Measurements from ENCODE around the gene PCNX4.

DNA sequence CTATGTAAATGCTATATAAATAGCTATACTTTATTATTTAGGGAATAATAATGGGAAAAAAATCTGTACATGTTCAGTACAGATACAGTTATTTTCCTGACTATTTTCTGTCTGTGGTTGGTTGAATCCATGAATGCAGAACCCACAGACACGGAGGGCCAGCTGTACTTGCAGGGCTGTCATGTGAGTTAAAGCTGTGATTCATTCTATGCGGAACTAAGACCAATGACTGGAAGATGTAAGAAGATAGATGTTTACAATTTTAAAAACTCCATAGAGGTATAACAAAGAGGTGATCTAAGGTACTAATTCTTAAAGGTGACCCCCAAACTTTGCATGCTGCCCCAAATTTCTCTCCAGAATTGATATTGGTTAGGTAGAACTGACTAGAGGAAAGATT is 14.6 kb downstream of the PCNX4 start:
- TF ChIP-seq, protein P1, sequence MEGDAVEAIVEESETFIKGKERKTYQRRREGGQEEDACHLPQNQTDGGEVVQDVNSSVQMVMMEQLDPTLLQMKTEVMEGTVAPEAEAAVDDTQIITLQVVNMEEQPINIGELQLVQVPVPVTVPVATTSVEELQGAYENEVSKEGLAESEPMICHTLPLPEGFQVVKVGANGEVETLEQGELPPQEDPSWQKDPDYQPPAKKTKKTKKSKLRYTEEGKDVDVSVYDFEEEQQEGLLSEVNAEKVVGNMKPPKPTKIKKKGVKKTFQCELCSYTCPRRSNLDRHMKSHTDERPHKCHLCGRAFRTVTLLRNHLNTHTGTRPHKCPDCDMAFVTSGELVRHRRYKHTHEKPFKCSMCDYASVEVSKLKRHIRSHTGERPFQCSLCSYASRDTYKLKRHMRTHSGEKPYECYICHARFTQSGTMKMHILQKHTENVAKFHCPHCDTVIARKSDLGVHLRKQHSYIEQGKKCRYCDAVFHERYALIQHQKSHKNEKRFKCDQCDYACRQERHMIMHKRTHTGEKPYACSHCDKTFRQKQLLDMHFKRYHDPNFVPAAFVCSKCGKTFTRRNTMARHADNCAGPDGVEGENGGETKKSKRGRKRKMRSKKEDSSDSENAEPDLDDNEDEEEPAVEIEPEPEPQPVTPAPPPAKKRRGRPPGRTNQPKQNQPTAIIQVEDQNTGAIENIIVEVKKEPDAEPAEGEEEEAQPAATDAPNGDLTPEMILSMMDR (conservative IDR thresholded peaks at IDR 0.05; ENCODE audit: low read depth in 2 of 2): no peak
- no peak for TF ChIP-seq EZH2 (IDR thresholded peaks at IDR 0.05; ENCODE audit: low read depth, unreplicated experiment)
- TF ChIP-seq EZH2phosphoT487 (IDR thresholded peaks at IDR 0.05; ENCODE audit: unreplicated experiment): no peak
- TF ChIP-seq, protein P2, sequence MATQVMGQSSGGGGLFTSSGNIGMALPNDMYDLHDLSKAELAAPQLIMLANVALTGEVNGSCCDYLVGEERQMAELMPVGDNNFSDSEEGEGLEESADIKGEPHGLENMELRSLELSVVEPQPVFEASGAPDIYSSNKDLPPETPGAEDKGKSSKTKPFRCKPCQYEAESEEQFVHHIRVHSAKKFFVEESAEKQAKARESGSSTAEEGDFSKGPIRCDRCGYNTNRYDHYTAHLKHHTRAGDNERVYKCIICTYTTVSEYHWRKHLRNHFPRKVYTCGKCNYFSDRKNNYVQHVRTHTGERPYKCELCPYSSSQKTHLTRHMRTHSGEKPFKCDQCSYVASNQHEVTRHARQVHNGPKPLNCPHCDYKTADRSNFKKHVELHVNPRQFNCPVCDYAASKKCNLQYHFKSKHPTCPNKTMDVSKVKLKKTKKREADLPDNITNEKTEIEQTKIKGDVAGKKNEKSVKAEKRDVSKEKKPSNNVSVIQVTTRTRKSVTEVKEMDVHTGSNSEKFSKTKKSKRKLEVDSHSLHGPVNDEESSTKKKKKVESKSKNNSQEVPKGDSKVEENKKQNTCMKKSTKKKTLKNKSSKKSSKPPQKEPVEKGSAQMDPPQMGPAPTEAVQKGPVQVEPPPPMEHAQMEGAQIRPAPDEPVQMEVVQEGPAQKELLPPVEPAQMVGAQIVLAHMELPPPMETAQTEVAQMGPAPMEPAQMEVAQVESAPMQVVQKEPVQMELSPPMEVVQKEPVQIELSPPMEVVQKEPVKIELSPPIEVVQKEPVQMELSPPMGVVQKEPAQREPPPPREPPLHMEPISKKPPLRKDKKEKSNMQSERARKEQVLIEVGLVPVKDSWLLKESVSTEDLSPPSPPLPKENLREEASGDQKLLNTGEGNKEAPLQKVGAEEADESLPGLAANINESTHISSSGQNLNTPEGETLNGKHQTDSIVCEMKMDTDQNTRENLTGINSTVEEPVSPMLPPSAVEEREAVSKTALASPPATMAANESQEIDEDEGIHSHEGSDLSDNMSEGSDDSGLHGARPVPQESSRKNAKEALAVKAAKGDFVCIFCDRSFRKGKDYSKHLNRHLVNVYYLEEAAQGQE (IDR thresholded peaks at IDR 0.05; ENCODE audit: unreplicated experiment): no peak
- no peak for TF ChIP-seq JUNB (IDR thresholded peaks at IDR 0.05; ENCODE audit: unreplicated experiment)
- no peak for TF ChIP-seq POLR2AphosphoS5 (IDR thresholded peaks at IDR 0.05; ENCODE audit: low read depth)
- no peak for TF ChIP-seq NANOG (IDR thresholded peaks at IDR 0.05; ENCODE audit: borderline replicate concordance)
- TF ChIP-seq ZNF114 (CRISPR knock-in tag; IDR thresholded peaks at IDR 0.05): no peak
- no peak for TF ChIP-seq ZNF331 (CRISPR knock-in tag; IDR thresholded peaks at IDR 0.05; ENCODE audit: low read depth)
- no peak for TF ChIP-seq CREB1 (CRISPR knock-in tag; IDR thresholded peaks at IDR 0.05; ENCODE audit: low read depth)
- TF ChIP-seq STAT1 (IDR thresholded peaks at IDR 0.05; ENCODE audit: unreplicated experiment): no peak
- TF ChIP-seq, protein P3, sequence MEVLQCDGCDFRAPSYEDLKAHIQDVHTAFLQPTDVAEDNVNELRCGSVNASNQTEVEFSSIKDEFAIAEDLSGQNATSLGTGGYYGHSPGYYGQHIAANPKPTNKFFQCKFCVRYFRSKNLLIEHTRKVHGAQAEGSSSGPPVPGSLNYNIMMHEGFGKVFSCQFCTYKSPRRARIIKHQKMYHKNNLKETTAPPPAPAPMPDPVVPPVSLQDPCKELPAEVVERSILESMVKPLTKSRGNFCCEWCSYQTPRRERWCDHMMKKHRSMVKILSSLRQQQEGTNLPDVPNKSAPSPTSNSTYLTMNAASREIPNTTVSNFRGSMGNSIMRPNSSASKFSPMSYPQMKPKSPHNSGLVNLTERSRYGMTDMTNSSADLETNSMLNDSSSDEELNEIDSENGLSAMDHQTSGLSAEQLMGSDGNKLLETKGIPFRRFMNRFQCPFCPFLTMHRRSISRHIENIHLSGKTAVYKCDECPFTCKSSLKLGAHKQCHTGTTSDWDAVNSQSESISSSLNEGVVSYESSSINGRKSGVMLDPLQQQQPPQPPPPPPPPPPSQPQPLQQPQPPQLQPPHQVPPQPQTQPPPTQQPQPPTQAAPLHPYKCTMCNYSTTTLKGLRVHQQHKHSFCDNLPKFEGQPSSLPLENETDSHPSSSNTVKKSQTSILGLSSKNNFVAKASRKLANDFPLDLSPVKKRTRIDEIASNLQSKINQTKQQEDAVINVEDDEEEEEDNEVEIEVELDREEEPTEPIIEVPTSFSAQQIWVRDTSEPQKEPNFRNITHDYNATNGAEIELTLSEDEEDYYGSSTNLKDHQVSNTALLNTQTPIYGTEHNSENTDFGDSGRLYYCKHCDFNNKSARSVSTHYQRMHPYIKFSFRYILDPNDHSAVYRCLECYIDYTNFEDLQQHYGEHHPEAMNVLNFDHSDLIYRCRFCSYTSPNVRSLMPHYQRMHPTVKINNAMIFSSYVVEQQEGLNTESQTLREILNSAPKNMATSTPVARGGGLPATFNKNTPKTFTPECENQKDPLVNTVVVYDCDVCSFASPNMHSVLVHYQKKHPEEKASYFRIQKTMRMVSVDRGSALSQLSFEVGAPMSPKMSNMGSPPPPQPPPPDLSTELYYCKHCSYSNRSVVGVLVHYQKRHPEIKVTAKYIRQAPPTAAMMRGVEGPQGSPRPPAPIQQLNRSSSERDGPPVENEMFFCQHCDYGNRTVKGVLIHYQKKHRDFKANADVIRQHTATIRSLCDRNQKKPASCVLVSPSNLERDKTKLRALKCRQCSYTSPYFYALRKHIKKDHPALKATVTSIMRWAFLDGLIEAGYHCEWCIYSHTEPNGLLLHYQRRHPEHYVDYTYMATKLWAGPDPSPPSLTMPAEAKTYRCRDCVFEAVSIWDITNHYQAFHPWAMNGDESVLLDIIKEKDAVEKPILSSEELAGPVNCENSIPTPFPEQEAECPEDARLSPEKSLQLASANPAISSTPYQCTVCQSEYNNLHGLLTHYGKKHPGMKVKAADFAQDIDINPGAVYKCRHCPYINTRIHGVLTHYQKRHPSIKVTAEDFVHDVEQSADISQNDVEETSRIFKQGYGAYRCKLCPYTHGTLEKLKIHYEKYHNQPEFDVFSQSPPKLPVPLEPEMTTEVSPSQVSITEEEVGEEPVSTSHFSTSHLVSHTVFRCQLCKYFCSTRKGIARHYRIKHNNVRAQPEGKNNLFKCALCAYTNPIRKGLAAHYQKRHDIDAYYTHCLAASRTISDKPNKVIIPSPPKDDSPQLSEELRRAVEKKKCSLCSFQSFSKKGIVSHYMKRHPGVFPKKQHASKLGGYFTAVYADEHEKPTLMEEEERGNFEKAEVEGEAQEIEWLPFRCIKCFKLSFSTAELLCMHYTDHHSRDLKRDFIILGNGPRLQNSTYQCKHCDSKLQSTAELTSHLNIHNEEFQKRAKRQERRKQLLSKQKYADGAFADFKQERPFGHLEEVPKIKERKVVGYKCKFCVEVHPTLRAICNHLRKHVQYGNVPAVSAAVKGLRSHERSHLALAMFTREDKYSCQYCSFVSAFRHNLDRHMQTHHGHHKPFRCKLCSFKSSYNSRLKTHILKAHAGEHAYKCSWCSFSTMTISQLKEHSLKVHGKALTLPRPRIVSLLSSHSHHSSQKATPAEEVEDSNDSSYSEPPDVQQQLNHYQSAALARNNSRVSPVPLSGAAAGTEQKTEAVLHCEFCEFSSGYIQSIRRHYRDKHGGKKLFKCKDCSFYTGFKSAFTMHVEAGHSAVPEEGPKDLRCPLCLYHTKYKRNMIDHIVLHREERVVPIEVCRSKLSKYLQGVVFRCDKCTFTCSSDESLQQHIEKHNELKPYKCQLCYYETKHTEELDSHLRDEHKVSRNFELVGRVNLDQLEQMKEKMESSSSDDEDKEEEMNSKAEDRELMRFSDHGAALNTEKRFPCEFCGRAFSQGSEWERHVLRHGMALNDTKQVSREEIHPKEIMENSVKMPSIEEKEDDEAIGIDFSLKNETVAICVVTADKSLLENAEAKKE (CRISPR knock-in tag; IDR thresholded peaks at IDR 0.05): no peak
- TF ChIP-seq, protein P4, sequence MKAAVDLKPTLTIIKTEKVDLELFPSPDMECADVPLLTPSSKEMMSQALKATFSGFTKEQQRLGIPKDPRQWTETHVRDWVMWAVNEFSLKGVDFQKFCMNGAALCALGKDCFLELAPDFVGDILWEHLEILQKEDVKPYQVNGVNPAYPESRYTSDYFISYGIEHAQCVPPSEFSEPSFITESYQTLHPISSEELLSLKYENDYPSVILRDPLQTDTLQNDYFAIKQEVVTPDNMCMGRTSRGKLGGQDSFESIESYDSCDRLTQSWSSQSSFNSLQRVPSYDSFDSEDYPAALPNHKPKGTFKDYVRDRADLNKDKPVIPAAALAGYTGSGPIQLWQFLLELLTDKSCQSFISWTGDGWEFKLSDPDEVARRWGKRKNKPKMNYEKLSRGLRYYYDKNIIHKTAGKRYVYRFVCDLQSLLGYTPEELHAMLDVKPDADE (IDR thresholded peaks at IDR 0.05): no peak
